Duodenal mucosa (tissue), 2 donors: ENCODE data around the gene ZNF594.
"Not testable (repeated sequence)": the region's sequence is repeated elsewhere in the genome, so short reads cannot be mapped to it uniquely, and the experiment has no call there.

Experiments
- H3K27ac ChIP-seq: one replicate; pipeline ENCODE4 v1.7.0; 2013; ENCODE audit warnings: low read depth, low read length
- H3K27me3 ChIP-seq, 2 donors: one replicate each; pipeline ENCODE4 v1.7.0; 2013; ENCODE audit warnings: low read length in 2 of 2, control low read depth in 1 of 2; ENCODE audit not compliant: insufficient read depth in 2 of 2, control insufficient read depth in 1 of 2
- H3K36me3 ChIP-seq, 2 donors: one replicate each; pipeline ENCODE4 v1.7.0; 2013; ENCODE audit warnings: low read length in 2 of 2, control low read depth in 1 of 2; ENCODE audit not compliant: insufficient read depth in 2 of 2, control insufficient read depth in 1 of 2
- H3K4me1 ChIP-seq, 2 donors: one replicate each; pipeline ENCODE4 v1.7.0; 2013; ENCODE audit warnings: low read length in 2 of 2, control low read depth in 1 of 2; ENCODE audit not compliant: insufficient read depth in 2 of 2, control insufficient read depth in 1 of 2
- H3K4me3 ChIP-seq, 2 donors: one replicate each; pipeline ENCODE4 v1.7.0; 2013; ENCODE audit warnings: low read length in 2 of 2, low read depth in 1 of 2
- H3K9ac ChIP-seq, 2 donors: one replicate each; pipeline ENCODE4 v1.7.0; 2013; ENCODE audit warnings: low read length in 2 of 2, low read depth in 1 of 2
- H3K9me3 ChIP-seq, 2 donors: one replicate each; pipeline ENCODE4 v1.7.0; 2013; ENCODE audit warnings: low read length in 2 of 2, control low read depth in 1 of 2; ENCODE audit not compliant: control insufficient read depth in 1 of 2

ZNF594 gene

DNA sequence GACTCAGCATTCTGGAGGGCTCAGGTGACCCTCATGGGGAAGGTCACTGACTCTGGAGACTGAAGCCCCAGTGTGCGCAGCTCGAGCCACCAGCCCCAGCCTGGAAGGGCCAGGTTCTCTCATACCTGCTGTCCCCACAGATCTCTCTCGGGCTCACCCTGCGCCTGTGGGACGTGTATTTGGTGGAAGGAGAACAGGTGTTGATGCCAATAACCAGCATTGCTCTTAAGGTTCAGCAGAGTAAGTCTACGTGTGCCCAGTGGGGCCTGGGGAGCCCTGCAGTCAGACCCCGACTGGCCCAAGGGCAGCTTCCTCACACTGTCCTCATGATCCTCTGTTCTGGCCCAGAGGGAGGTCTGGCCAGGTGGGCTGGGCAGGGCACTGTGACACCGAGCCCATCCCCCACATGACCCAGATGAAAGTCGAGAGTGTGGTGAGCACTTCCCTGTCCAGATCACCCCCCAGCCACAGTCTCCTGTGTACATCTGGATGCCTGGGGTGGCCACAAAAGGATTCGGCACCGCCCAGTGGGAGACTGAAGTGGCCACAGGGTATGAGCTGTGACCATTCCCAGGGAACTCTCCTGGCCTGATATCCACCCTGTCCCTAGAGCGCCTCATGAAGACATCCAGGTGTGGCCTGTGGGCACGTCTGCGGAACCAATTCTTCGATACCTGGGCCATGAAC, 54.0 kb downstream of the ZNF594 start:
- not testable (repeated sequence) for H3K4me3 ChIP-seq, H3K27ac ChIP-seq, H3K4me1 ChIP-seq, H3K36me3 ChIP-seq, H3K27me3 ChIP-seq, H3K9me3 ChIP-seq, H3K9ac ChIP-seq

GRCh38 chr17:5136580-5137412, 54.9 kb downstream of the ZNF594 start:
- not testable (repeated sequence) for H3K9me3 ChIP-seq, H3K9ac ChIP-seq, H3K27me3 ChIP-seq, H3K4me1 ChIP-seq, H3K27ac ChIP-seq, H3K36me3 ChIP-seq, H3K4me3 ChIP-seq

DNA sequence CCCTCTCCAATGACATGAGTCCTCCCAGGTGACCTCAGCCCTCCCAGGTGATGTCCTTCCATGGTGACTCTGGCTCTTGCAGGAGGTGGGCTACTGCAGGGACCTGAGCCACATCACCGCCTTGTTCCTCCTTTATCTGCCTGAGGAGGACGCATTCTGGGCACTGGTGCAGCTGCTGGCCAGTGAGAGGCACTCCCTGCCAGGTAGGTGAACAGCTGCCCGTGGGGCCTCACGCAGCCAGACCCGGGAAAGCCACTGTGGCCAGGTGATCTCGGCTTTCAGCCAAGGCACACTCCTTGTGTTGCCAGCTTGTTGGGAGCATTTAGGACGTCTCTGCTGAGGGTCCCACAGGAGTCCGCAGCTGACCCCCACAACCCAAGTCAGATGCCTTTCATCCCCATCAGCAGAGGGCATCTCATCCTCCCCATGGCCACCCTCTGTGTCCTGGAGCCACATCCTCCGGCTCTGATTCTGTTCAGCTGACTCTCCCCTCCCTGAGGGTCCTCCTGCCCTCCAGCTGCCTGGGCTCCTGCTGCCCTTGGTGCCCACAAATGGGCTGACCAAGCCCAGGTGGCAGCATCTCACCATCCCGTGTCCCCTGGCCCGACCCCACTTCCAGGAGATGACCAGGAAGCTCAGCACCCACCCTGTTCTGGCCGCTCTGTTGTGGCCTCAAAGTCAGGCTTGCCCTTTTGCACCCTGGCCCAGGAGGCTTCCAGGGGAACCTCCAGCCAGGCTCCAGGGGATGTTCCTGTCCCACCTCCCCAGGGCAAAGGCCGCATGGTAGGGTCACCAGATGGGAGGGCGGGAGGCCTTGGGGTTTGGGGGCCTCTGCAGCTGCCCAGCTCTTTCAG, 55.7 kb downstream of the ZNF594 start:
- no peak overlapping the region for H3K27ac ChIP-seq
- H3K9ac ChIP-seq, result no peak overlapping the region
- H3K36me3 ChIP-seq, result no peaks in the 10 kb centered on the region
- no peaks in the 10 kb centered on the region for H3K9me3 ChIP-seq
- H3K4me3 ChIP-seq, result no peak overlapping the region
- H3K27me3 ChIP-seq, result no peaks in the 10 kb centered on the region
- no peaks in the 10 kb centered on the region for H3K4me1 ChIP-seq

DNA sequence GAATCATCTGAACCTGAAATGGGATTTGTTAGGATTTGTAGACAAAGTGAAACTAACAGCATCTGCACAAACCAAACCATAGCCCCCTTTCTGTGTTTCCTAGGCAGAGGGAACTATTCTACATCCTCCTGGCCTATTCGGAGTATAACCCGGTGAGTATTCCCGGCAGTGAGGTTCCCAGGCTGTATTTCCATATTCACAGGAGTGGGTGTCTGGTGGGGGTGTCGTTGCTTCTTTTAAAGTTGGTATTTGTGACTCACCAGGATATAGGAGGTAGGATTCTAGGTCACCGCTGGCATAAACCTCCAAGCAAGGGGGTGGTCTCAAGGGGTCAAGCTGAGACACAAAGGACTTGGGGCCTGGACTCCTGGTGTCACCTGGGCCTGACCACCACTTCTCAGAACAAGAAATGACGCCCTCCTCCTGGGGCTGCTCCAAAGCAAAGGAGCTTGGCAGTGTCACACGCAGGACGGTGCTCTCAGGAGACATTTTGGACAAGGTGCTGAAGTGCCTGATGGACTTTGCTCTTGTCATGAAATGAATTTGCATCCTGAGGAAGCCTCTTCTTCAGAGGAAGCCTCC, 56.4 kb downstream of the ZNF594 start:
- not testable (repeated sequence) for H3K9ac ChIP-seq, H3K27me3 ChIP-seq, H3K27ac ChIP-seq, H3K4me3 ChIP-seq, H3K9me3 ChIP-seq, H3K36me3 ChIP-seq, H3K4me1 ChIP-seq

DNA sequence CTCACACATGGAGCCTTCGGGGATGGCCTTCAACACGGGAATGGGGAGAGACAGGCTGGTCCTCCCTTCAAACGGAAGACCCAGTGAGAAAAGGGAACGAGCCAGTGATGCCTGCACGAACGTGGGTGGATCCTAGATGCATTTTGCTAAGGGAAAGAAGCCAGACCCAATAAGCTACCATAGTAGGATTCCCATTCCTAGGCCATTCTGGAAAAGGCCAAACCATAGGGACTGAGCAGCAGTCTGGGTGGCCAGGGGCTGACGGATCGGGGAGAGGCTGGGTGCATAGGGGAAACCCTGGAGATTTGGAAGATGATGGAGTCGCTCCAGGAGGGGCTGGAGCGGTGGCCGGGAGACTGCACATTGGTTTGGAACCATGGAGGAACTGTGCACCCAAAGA, 57.1 kb downstream of the ZNF594 start:
- not testable (repeated sequence) for H3K27me3 ChIP-seq, H3K36me3 ChIP-seq, H3K9ac ChIP-seq, H3K9me3 ChIP-seq, H3K4me3 ChIP-seq, H3K27ac ChIP-seq, H3K4me1 ChIP-seq

DNA sequence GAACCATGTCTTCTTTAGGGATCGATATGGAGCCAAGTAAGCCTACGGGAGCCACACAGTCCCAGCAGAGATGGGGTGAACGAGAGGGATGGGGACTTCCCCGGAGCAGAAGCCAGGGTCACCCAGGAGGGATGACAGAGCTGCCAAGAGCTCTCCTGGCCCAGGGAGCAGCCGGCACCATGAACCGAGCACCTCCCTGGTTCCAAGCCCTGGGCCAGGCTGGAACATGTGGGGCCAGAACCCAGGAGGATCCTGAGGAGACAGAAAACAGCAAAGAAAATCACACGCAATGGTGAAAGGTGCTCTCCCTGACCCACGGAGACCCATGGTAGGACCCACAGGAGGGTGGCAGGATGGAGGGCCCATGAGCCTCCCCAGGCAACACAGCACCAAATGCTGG, 57.7 kb downstream of the ZNF594 start:
- not testable (repeated sequence) for H3K9ac ChIP-seq, H3K4me3 ChIP-seq, H3K27ac ChIP-seq, H3K9me3 ChIP-seq, H3K27me3 ChIP-seq, H3K36me3 ChIP-seq, H3K4me1 ChIP-seq

GRCh38 chr17:5133311-5133710, 58.4 kb downstream of the ZNF594 start:
- H3K36me3 ChIP-seq, result no peaks in the 10 kb centered on the region
- no peak overlapping the region for H3K9ac ChIP-seq
- no peaks in the 10 kb centered on the region for H3K4me1 ChIP-seq
- H3K4me3 ChIP-seq, result no peak overlapping the region
- no peak overlapping the region for H3K27ac ChIP-seq
- H3K27me3 ChIP-seq, result no peaks in the 10 kb centered on the region
- no peaks in the 10 kb centered on the region for H3K9me3 ChIP-seq

DNA sequence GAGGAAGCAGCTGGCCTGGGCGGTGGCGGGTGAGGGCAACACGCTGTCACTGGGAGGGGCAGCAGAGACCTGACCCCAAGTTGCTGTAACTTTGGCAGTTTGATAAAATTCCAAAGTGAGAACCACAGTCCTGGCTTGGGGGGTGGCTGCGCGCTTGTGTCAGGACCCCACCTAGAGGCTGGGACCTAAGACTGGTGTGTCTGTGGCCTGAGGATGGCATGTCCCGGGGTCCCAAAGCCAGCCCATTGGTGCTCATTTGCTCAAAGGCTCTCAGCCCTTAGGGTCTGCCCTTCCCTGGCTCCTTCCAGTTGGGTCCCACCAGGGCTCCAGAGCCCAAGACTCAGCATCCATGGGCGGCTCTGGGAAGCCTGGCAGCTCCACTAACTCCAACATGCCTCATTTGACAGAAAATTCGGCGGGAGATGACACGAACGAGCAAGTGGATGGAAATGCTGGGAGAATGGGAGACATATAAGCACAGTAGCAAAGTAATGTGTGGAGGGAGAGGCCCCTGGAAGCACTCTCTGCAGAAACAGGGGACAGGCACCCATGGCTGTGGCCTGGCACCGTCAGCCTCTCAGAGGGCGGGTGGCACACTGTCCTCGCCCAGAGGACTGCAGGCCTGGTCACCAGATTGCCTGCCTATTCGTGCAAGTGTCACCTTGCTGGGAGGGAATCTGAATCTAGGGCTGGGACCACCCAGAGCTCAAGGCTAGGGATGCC, 59.0 kb downstream of the ZNF594 start:
- H3K4me3 ChIP-seq, H3K27ac ChIP-seq, H3K9me3 ChIP-seq, H3K27me3 ChIP-seq, H3K4me1 ChIP-seq, H3K36me3 ChIP-seq, H3K9ac ChIP-seq: not testable (repeated sequence)

DNA sequence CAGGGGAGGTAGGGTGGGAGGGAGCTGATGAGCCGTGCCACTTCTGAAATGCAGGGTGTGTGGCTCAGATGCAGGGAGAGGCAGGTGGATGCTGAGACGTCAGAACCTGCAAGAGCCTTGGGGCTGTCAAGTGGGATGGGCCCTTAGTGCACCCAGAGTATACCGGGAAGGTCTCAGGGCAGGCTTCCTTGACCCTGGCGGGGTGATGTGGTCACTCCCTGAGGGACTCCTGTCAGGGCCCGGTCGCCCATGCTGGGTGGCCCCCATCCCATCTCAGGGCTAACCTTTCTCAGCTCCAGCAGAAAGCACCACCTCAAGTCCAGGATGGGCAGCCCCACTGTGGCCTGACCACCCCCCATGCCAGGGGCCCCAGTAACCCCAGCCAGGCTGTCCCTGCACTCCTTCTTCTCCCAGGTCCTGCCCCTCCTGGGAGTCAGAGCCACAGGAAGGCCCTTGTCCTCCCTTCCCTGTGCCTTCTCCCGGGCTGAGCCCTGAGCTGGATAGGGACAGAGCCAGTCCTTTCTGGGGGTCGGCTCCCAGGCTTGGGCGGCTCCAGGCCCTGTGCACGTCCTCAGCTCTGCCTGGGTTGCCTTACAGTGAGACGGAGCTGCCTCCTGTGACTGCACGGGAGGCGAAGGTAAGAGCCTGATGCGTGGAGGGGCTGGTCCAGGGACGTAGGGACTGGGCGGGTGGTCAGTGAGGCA, 59.7 kb downstream of the ZNF594 start:
- H3K9ac ChIP-seq, H3K4me3 ChIP-seq, H3K27me3 ChIP-seq, H3K9me3 ChIP-seq, H3K36me3 ChIP-seq, H3K27ac ChIP-seq, H3K4me1 ChIP-seq: not testable (repeated sequence)
